Psoas muscle (tissue), 8 donors: ENCODE results near the gene ZNF622. TPM values are rescaled to one million over a fixed set of nuclear protein-coding genes. Genes with fewer than 3 reads are reported as not detected.

Experiments
- ATAC-seq, 4 donors: fragments of 200-7000 bp; cut with Tn5 transposase; one replicate each; pipeline ENCODE4 v1.9.1; 2020; ENCODE audit warnings: moderate library complexity in 3 of 4, mild to moderate bottlenecking in 2 of 4
- DNase-seq, 2 donors: peaks; one replicate each; pipeline ENCODE4 v3.0.0-alpha.2; 2020
- H3K27ac ChIP-seq: fragments of 200-600 bp; one replicate; pipeline ENCODE4 v1.8.0; 2022
- H3K27me3 ChIP-seq, 3 donors: fragments of 200-600 bp in 1 of 3; one replicate each; pipeline versions ENCODE4 v1.6.1 to v1.8.0; 2013 to 2022; ENCODE audit warnings: low read length in 2 of 3, mild to moderate bottlenecking in 2 of 3, moderate library complexity in 1 of 3; ENCODE audit not compliant: insufficient read depth in 3 of 3
- H3K36me3 ChIP-seq, 2 donors: fragments of 200-600 bp in 1 of 2; one replicate each; pipeline versions ENCODE4 v1.6.1 to v1.8.0; 2013 to 2022; ENCODE audit warnings: low read depth in 1 of 2, mild to moderate bottlenecking in 1 of 2, moderate library complexity in 1 of 2; ENCODE audit not compliant: insufficient read depth in 1 of 2
- H3K4me1 ChIP-seq: fragments of 200-600 bp; one replicate; pipeline ENCODE4 v1.8.0; 2022
- H3K4me3 ChIP-seq: fragments of 200-600 bp; one replicate; pipeline ENCODE4 v1.8.0; 2022; ENCODE audit warnings: mild to moderate bottlenecking
- H3K9me3 ChIP-seq: fragments of 200-600 bp; one replicate; pipeline ENCODE4 v1.8.0; 2022
- WGBS, 3 donors: extraction: QIAGEN DNeasy Blood & Tissue Kit; methylation state at CpG; one replicate each; pipeline versions ENCODE4 v1.1.6 to v1.1.7; 2013; 5-methylcytosine and 5-hydroxymethylcytosine counted together
- intact Hi-C, 2 donors: fragments of 100-400 bp; cut with DNase I; formaldehyde crosslinking; loops; one replicate each; pipeline versions ENCODE4 v1.11.0 to v1.14.2; 2022
- polyA plus RNA-seq, 3 donors: library from polyadenylated mRNA; stranded (reverse); fragments of 200-250 nt; gene quantifications; one replicate each; pipeline ENCODE4 v1.2.3, GENCODE V29; 2013
- total RNA-seq, 4 donors: library from RNA; stranded (reverse); fragmentation: NEBNext Ultra II Directional in 2 of 4; extraction: Animal tissue kit (Norgen Biotek cat#: 25700) in 2 of 4; gene quantifications; one replicate each; pipeline versions ENCODE4 v1.2.1 to v1.2.4, GENCODE V29; 2021 to 2023
- TF ChIP-seq, protein P1 (sequence below): fragments of 200-600 bp; IDR thresholded peaks from one replicate; pipeline ENCODE4 v1.8.0; 2022; ENCODE audit warnings: antibody characterized with exemption
- donor health status: healthy with polysubstance abuse.
- donor health status: DM: no; HTN: no; CAD: no; lungs with moderate emphysema.
- donor health status: Bipolar disorder and iron deficiency.
- donor health status: healthy.
- donor health status: DM: yes; HTN: yes; CAD: no.
- donor health status: DM: no; HTN: no; CAD: no.
- donor health status: DM: no; HTN: no; CAD: no.
- donor health status: DM: yes; HTN: yes; CAD: no.

Gene ZNF622
- total and polyA plus RNA-seq, 7 donors: 11.8 to 142 (median 43.5) TPM

DNA sequence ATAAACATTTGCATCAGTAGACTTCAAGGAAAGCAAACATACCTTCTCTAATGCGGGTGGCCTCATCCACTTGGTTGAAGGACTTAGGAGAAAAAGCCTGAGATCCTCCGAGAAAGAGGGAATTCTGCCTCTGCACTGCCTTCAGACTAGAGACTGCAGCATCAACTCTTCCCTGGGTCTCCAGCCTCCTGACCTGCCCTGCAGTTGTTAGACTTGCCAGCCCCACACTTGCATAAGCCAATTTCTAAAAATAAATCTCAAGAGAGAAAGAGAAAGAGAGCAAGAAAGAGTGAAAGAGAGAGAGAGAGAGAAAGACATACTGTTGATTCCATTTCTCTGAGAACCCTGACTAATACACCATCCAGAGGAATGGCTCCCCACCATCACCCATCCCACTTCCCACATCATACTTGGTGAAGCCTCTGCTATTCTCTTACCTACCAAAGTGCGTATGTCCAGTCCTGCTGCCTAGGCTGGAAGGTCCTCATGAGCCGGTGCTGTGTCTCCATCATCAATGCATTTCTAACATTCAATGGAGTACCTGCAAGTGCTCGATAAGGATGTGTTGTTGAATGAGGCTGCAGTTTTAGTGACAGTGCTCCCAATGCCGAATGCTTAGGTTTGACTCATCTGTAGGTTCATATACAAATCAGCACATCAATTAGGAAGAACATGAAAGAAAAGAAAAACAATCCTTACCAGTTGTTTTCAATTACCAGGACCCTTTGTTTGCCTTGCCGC, 35.1 kb downstream of the ZNF622 start:
- WGBS, 3 donors: 80 to 85% (median 83%) methylated on average over 7 of the region's 7 CpGs
- Histone ChIP-seq H3K27ac (no peak overlapping the region), H3K36me3 (no peaks in the 10 kb centered on the region), H3K9me3 (no peaks in the 10 kb centered on the region), H3K4me3 (no peak overlapping the region), H3K4me1 (no peaks in the 10 kb centered on the region), H3K27me3 (peaks cover 1 to 4% (median 3%) of the 10 kb centered on the region in 3 donors)
- DNase-seq (no peak), ATAC-seq (no peak)
- intact Hi-C loops: no loop called here
- TF ChIP-seq, protein P1, sequence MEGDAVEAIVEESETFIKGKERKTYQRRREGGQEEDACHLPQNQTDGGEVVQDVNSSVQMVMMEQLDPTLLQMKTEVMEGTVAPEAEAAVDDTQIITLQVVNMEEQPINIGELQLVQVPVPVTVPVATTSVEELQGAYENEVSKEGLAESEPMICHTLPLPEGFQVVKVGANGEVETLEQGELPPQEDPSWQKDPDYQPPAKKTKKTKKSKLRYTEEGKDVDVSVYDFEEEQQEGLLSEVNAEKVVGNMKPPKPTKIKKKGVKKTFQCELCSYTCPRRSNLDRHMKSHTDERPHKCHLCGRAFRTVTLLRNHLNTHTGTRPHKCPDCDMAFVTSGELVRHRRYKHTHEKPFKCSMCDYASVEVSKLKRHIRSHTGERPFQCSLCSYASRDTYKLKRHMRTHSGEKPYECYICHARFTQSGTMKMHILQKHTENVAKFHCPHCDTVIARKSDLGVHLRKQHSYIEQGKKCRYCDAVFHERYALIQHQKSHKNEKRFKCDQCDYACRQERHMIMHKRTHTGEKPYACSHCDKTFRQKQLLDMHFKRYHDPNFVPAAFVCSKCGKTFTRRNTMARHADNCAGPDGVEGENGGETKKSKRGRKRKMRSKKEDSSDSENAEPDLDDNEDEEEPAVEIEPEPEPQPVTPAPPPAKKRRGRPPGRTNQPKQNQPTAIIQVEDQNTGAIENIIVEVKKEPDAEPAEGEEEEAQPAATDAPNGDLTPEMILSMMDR: no peak

DNA sequence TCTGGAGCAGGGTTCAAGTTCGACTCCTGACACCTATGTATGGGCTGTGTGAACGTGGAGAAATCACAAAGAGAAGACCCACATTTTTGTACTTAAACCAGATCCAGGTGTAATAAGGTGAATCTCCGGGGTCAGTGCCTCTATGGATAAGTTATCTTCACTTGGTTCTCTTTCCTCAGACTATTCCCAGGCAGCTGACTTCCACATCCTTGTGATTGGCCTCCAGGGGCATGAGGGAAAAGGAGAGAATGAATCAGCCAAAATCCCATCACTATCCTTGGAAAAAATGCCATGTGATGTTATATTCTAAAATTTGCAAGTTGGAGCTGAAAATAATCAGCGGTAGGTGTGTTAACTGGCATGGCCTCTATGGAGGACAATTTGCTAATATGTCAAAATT, 37.2 kb downstream of the ZNF622 start:
- H3K9me3 ChIP-seq: no peaks in the 10 kb centered on the region
- peaks cover 1 to 4% (median 3%) of the 10 kb centered on the region in 3 donors for H3K27me3 ChIP-seq
- H3K4me3 ChIP-seq: no peak overlapping the region
- intact Hi-C loops: no loop called here
- 78 to 86% (median 79%) methylated on average over 4 of the region's 4 CpGs for WGBS, 3 donors
- H3K36me3 ChIP-seq: no peaks in the 10 kb centered on the region
- DNase-seq (no peak), ATAC-seq (no peak)
- no peaks in the 10 kb centered on the region for H3K4me1 ChIP-seq
- H3K27ac ChIP-seq: no peak overlapping the region
- TF ChIP-seq, protein P1: no peak

DNA sequence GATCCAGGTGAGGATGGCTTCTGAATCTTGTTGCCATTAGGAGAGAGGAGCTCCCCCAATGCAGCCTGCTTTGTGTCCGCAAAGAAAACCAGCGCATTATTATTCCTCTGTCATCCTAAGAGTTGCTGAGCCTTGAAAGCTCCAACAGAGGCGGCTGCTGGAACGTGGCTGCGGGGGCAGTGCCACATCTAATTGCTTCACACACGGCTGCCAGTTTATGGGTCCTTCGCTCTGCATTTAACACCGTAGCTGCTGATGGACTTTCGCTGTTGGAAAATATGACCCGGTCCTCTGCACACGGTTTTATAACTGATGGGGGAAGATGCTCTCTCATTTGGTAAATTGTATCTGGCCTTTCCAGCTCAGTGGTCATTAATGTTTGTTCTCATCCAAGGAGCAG, 38.0 kb downstream of the ZNF622 start:
- peaks cover 1 to 4% (median 2%) of the 10 kb centered on the region in 3 donors for H3K27me3 ChIP-seq
- DNase-seq (no peak), ATAC-seq (no peak)
- no peaks in the 10 kb centered on the region for H3K4me1 ChIP-seq
- no peak overlapping the region for H3K4me3 ChIP-seq
- H3K36me3 ChIP-seq: no peaks in the 10 kb centered on the region
- no peak overlapping the region for H3K27ac ChIP-seq
- intact Hi-C loops: no loop called here
- H3K9me3 ChIP-seq: no peaks in the 10 kb centered on the region
- 18 to 28% (median 22%) methylated on average over 11 of the region's 11 CpGs for WGBS, 3 donors
- TF ChIP-seq, protein P1: no peak

DNA sequence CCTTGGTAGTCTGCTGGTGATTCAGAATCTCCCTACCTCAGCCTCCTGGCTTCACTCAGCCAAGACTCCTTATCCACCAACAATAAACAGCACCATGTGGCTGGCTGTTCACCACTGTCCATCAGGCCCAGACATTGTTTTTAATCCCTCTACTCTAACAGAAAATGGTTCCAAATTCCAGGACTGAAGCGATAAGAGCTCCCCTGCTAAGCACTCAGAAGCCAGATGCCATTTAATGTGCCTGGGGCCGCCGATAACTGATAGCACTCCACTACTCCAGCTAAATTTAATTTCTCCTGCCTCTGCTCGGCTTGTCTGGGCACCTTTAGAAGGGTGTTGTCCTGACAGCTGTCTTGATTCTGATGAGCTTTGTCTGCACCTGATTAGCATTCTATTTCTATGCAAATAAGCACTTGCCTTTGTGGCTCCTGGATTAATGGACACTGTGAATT, 47.1 kb downstream of the ZNF622 start:
- no peaks in the 10 kb centered on the region for H3K9me3 ChIP-seq
- WGBS, 3 donors: 52 to 69% (median 56%) methylated on average over 4 of the region's 4 CpGs
- H3K4me1 ChIP-seq: no peaks in the 10 kb centered on the region
- no peaks in the 10 kb centered on the region for H3K36me3 ChIP-seq
- H3K27ac ChIP-seq: no peak overlapping the region
- TF ChIP-seq, protein P1: no peak
- ATAC-seq (no peak), DNase-seq (no peak)
- H3K27me3 ChIP-seq: peaks cover 0 to under 1% (median 0%) of the 10 kb centered on the region in 3 donors
- intact Hi-C loops: no loop called here
- H3K4me3 ChIP-seq: no peak overlapping the region
